IPS-20b (cell line): ENCODE measurements around the gene VEPH1.
A peak's percentile ranks its signal among the peaks of the same experiment; 100 is the strongest.

Experiments used
- H3K27ac ChIP-seq: one replicate; pipeline ENCODE4 v1.5.1; 2013; ENCODE audit warnings: low read length
- H3K27me3 ChIP-seq: 2 replicates; pipeline ENCODE4 v1.6.1; 2013; ENCODE audit warnings: mild to moderate bottlenecking, low read length, inconsistent platforms; ENCODE audit not compliant: insufficient read depth
- H3K36me3 ChIP-seq: 2 replicates; pipeline ENCODE4 v1.6.1; 2013; ENCODE audit warnings: low read depth, mild to moderate bottlenecking, inconsistent platforms, low read length, moderate library complexity; ENCODE audit not compliant: insufficient read depth
- H3K4me1 ChIP-seq: 2 replicates; pipeline ENCODE4 v1.6.1; 2013; ENCODE audit warnings: mild to moderate bottlenecking, control low read depth, inconsistent platforms, low read length, moderate library complexity; ENCODE audit not compliant: insufficient read depth
- H3K4me3 ChIP-seq: 2 replicates; pipeline ENCODE4 v1.5.1; 2013; ENCODE audit warnings: mild to moderate bottlenecking, low read length, inconsistent platforms
- H3K9ac ChIP-seq: 2 replicates; pipeline ENCODE4 v1.6.1; 2013; ENCODE audit warnings: low read depth, mild to moderate bottlenecking, inconsistent platforms, low read length, moderate library complexity
- H3K9me3 ChIP-seq: 2 replicates; pipeline ENCODE4 v1.6.1; 2013; ENCODE audit warnings: mild to moderate bottlenecking, low read depth, low read length, inconsistent platforms; ENCODE audit not compliant: insufficient read depth

The VEPH1 gene

DNA sequence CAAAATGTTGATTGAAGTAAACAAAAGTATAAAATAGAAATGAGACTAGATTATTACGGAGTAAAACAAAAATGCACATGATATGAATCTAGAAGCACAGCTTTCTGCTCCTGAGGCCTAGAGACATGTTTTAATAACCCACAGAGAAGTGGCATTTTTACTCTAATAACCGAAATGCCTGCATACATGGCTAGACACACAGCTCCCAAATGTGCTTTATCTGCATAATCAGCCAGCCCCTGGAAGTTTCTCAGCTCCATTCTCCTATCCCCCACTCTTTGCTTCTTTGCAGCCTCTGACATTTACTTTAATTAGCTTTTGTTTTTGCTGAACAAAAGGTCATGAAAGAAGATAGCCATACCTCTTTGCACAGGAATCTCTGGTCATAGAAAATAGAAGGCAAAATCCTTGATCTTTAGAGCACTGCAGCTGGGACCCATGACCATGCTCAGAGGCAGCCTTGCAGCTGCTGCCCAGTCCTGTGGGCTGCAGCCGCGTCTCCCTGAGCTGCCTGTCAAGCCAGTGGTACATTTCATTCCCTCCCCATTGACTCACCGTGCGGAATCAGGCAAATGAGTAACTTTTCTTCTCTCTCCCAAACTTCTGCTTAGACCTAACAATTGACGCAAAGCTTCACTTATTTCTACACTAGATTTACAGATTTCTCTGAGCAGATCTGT is at the start of gene VEPH1:
VEPH1 (minus strand) TSS at position 501 of the 680 bp plus-strand sequence. CDS start 8,067 bp downstream, outside the sequence.
- 0 out of 2 replicates have a peak, but pooled peaks cover 9% of the 10 kb centered on the region for H3K27me3 ChIP-seq
- H3K9me3 ChIP-seq: no peaks in the 10 kb centered on the region
- H3K36me3 ChIP-seq: no peaks in the 10 kb centered on the region
- peaks cover 36% of the 10 kb centered on the region for H3K4me1 ChIP-seq
- H3K27ac ChIP-seq: no peak within 1 kb of the TSS
- peak within 1 kb of the TSS; percentile 21; the same call in 1 of the 2 replicates for H3K4me3 ChIP-seq
- H3K9ac ChIP-seq: peak within 1 kb of the TSS; percentile 7; the same call in 1 of the 2 replicates

DNA sequence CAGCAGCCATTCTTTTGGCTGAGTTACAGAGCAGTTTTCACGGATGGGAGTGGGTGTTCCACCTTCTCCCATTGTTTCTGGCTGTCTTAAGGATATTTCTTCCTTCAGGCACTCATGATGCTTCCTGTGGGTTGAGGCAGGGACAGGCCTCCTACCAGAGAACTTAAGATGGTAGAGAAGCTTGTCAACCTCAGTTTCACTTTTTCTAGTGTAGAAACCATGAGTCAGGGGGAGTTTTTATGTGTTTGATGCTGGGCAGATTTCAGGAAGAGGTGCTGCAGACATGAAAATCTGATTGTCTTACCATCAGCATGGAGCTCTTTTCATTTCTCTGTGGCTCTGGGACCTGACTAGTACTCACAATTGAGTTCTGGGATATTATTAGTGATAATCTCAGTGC is 48.7 kb upstream of the VEPH1 start:
- H3K36me3 ChIP-seq: no peaks in the 10 kb centered on the region
- H3K27ac ChIP-seq: no peak overlapping the region
- H3K4me3 ChIP-seq: no peak overlapping the region
- no peaks in the 10 kb centered on the region for H3K27me3 ChIP-seq
- H3K4me1 ChIP-seq: no peaks in the 10 kb centered on the region
- H3K9me3 ChIP-seq: no peaks in the 10 kb centered on the region
- H3K9ac ChIP-seq: no peak overlapping the region

DNA sequence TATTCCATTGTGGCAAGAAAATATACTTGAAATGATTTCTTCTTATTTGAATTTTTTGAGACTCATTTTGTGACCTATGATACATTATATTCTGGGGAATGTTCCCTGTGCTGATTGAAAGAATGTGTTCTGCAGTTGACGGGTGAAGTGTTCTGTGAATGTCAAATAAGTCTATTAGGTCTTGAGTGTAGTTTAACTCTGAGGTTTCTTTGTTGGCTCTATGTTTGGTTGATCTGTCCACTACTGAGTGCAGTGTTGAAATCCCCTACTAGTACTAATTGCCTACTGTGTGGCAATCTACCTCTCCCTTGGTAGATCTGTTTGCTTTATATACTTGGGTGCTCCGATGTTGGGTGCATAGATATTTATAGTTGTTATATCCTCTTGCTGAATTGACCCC is 46.3 kb upstream of the VEPH1 start:
- Histone ChIP-seq H3K4me3 (no peak overlapping the region), H3K9me3 (no peaks in the 10 kb centered on the region), H3K27me3 (no peaks in the 10 kb centered on the region), H3K36me3 (no peaks in the 10 kb centered on the region), H3K4me1 (no peaks in the 10 kb centered on the region), H3K9ac (no peak overlapping the region), H3K27ac (no peak overlapping the region)

DNA sequence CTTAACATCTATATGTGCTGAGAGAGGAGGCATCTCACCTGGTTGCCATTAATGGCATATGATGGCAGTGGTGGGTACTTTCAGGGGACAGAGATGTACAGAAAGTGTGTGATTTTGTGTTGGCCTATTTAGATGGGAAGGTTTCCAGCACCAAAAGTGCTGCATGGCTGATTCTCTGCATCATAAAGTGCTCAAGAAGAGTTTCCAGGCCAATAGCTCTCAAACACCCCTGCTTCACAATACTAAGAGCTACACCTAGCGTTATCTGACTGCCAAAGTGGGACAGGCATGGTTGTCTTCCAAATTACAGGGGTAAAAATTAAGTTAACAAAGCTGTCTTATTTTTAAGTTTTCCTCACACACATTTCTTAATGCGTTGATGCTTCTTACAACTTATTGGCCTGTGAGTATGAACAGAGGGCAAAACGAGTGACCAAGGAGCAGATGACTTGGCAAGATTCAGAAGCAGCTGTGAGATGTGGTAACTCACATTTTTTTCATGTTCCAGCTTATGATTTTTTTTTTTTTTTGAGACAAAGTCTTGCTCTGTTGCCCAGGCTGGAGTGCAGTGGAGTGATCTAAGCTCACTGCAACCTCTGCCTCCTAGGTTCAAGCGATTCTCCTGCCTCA is 41.4 kb upstream of the VEPH1 start:
- no peaks in the 10 kb centered on the region for H3K4me1 ChIP-seq
- H3K27me3 ChIP-seq: peaks cover 10% of the 10 kb centered on the region
- peaks cover 8% of the 10 kb centered on the region for H3K9me3 ChIP-seq
- no peaks in the 10 kb centered on the region for H3K36me3 ChIP-seq
- no peak overlapping the region for H3K4me3 ChIP-seq
- no peak overlapping the region for H3K27ac ChIP-seq
- H3K9ac ChIP-seq: no peak overlapping the region

DNA sequence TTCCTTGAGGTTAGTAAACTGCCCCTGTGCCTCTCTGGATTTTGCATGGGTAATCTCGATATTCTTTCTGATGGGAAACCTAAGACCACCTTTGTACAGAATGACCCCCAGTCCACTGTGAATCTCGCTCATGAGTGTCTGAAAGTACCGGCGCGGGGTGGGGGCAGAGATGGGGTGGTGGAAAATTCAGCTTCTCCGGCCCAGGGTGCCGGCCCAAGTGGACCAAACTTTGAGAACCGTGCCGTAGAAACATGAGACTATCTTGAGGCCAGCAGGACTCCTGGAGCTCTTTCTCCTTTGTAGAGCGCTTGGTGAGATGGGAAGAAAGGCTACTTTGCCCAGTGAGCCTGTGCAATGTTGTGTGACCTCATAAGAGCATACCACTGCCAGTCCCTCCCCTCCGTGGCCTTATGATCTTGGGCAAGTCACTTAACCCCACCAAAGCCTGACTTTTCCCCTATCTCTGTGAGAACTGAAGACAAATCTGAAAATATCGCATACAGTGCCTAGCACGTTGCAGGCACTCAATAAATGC is 40.4 kb upstream of the VEPH1 start:
- H3K36me3 ChIP-seq: no peaks in the 10 kb centered on the region
- no peaks in the 10 kb centered on the region for H3K4me1 ChIP-seq
- H3K27me3 ChIP-seq: peaks cover 10% of the 10 kb centered on the region
- H3K9me3 ChIP-seq: peaks cover 8% of the 10 kb centered on the region
- peak overlapping the region; percentile 44; the same call in 1 of the 2 replicates for H3K9ac ChIP-seq
- H3K27ac ChIP-seq: no peak overlapping the region
- peak overlapping the region; percentile 79; the same call in 1 of the 2 replicates for H3K4me3 ChIP-seq

DNA sequence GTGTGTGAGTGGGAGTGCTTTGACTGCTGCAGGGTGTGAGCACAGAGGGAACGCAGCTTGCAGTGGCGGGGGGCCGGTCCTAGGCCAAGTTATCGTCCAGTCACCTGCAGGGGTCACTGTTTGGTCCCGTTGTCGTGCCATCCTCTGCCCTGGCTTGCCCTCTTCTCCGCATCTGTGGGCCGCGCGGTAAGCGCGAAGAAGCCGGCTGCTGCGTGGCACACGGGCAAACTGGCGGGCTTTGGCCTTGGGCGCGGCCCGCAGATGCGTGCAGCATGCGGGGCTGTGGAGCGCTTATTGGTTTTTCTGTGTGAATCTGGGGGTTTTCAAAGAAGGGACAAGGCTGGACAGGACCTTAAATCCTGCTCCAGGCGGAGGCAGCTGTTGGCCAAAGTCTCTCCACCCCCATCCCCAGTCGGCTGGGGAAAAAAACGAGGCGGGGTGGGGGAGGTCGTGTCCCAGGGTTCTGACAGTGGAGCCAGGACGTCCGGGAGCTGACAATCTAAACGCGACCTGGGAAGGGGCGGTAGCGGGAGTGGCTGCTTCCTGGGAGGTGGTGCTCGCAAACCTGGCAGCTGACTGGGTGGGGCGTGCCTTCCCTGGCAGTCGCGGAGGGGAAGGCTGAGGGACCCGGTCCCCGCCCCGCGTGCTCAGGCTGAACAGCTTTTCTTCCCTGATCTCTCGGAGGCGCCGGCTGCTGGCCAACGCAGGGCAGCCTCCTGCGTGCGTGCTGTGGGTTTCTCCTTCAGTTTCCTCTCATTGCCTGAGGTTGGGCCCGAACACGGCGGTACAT is 39.7 kb upstream of the VEPH1 start:
- Histone ChIP-seq H3K9ac (peak overlapping the region; percentile 44; the same call in 1 of the 2 replicates), H3K9me3 (peaks cover 8% of the 10 kb centered on the region), H3K27me3 (peaks cover 10% of the 10 kb centered on the region), H3K27ac (no peak overlapping the region), H3K36me3 (no peaks in the 10 kb centered on the region), H3K4me1 (no peaks in the 10 kb centered on the region), H3K4me3 (peak overlapping the region; percentile 79)

DNA sequence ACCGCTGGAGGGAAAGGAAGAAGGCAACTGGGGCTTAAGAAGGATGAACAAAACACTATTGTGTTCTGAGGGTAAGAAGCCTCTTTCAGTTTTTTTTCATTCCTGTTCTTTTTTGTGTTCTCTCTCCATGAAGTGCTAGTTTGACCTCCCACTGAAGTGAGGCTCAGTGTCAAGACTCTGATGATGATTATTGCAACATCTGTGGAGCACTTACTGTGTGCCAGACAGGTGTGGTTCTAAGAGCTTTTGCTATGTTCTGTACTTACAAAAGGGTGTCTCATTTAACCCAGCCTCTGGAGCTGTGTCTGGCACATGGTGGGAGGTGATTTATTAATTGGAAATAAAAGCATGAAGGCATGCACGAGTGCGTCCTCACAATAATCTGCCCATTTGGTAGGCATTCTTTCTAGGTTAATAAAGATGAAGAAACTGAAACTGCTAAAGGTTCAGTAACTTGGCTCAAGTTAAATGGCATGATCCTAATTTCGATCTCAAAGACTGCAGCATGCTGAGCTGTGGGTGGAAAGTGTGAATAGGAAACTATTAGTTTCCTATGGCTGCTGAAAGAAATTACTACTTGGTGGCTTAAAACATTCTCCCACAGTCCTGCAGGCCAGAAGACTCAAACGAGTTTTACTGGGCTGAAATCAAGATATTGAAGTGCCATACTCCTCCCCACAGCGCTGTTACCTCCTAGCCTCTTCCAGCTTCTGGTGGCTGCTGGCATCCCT is 38.5 kb upstream of the VEPH1 start:
- no peaks in the 10 kb centered on the region for H3K36me3 ChIP-seq
- H3K9ac ChIP-seq: no peak overlapping the region
- H3K27ac ChIP-seq: no peak overlapping the region
- no peak overlapping the region for H3K4me3 ChIP-seq
- peaks cover 10% of the 10 kb centered on the region for H3K27me3 ChIP-seq
- H3K9me3 ChIP-seq: peaks cover 8% of the 10 kb centered on the region
- no peaks in the 10 kb centered on the region for H3K4me1 ChIP-seq

DNA sequence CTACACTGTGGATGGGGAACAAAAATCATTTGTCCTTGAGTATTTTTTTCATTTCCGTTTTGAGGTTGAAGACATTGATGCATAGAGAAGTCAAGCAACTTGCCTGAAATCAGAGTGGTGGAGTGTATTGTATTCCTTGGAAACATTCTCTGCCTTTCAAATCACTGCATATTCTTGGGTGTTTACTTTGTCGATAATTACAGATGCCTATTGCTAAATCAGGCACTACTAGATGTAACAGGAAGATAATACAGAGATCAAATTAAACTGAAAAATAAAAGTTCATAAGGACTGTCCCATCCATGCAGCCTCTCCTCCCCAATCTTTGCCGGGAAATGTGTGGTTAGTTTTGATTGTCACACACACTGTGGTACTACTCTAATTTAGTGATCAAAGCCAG is 37.4 kb upstream of the VEPH1 start:
- no peaks in the 10 kb centered on the region for H3K36me3 ChIP-seq

DNA sequence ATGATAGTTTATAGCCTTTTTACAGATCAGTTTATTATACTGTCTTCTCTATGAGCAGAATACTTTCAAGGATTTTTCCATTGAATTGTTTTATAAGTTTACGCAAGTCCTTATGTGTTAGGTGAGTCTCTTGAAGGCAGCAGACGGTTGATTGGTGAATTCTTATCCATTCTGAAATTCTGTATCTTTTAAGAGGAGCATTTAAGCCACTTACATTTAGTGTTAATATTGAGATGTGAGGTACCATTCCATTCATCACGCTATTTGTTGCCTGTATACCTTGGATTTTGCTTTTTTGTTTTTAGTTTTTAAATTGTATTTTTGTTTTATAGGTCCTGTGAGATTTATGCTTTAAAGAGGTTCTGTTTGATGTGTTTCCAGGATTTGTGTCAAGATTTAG is 32.5 kb upstream of the VEPH1 start:
- Histone ChIP-seq H3K27me3 (no peaks in the 10 kb centered on the region), H3K36me3 (no peaks in the 10 kb centered on the region), H3K9me3 (no peaks in the 10 kb centered on the region), H3K27ac (no peak overlapping the region), H3K4me1 (peaks cover 5% of the 10 kb centered on the region; the same call in 1 of the 2 replicates), H3K9ac (no peak overlapping the region), H3K4me3 (no peak overlapping the region)

More for the DNA sequence above, 37.4 kb upstream of the VEPH1 start:
- Histone ChIP-seq H3K4me3 (no peak overlapping the region), H3K27ac (no peak overlapping the region), H3K9me3 (peaks cover 8% of the 10 kb centered on the region), H3K27me3 (peaks cover 10% of the 10 kb centered on the region), H3K9ac (no peak overlapping the region), H3K4me1 (no peaks in the 10 kb centered on the region)

DNA sequence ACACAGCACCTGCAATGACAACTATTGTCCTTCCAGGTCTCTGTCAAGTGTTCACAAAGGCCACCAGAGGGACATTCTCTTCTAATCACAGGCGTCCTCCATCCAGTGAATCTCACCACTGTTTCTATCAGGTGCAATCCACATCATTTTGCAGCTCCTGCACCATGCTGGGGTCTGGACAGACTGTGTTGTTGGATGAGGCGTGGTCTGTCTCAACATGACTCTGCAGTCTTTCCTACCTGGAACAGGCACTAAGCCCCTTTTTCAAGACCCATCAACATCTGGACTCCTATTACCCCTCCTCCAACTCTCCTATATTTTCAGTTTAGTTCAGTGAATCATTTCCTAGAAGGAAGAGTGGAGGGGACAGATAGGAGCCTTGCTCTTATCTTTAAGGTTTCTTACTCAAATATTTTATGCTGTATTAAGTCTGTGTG is 31.5 kb upstream of the VEPH1 start:
- no peaks in the 10 kb centered on the region for H3K27me3 ChIP-seq
- H3K4me3 ChIP-seq: no peak overlapping the region
- H3K9ac ChIP-seq: no peak overlapping the region
- peaks cover 5% of the 10 kb centered on the region; the same call in 1 of the 2 replicates for H3K4me1 ChIP-seq
- no peaks in the 10 kb centered on the region for H3K9me3 ChIP-seq
- no peak overlapping the region for H3K27ac ChIP-seq
- no peaks in the 10 kb centered on the region for H3K36me3 ChIP-seq
